ENCODE measurements around the gene MBD3L2B. TPM values are rescaled to one million over a fixed set of nuclear protein-coding genes. Genes with fewer than 3 reads are reported as not detected.
"Not testable (repeated sequence)": the region's sequence is repeated elsewhere in the genome, so short reads cannot be mapped to it uniquely, and the experiment has no call there.

The MBD3L2B gene
- total RNA-seq, 1 experiment from 2014 or later, result not detected

DNA sequence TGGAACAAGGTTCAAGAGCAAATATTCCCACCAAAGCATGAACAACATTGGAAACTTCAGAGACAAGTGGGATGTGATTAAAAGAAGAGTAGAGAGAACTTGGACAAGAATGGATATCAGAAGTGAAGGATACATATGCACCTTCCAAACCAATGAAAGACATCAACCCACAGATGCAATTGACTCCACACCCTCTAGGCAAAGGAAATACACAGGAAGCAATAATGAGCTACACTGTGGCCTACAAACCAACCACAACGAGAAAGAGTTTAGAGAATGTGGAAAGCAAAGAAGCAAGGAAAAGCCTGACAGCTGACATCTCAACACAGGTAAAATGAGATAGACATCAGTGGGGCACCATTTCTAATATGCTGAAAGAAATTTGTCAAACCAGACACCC, 7.6 kb upstream of the MBD3L2B start:
- H3K9me3 ChIP-seq; POLR2A ChIA-PET; H3K27ac Mint-ChIP-seq (ENCODE audit: unreplicated experiment); H3K27me3 ChIP-seq (replicated peaks; ENCODE audit: control insufficient read depth, insufficient read depth, low read length); H3K9me3 Mint-ChIP-seq (ENCODE audit: unreplicated experiment); H3K4me1 Mint-ChIP-seq (ENCODE audit: low read depth, unreplicated experiment); intact Hi-C loops (cut with micrococcal nuclease; ENCODE audit: unreplicated experiment); H3K27me3 Mint-ChIP-seq (ENCODE audit: insufficient read depth, unreplicated experiment); H3K36me3 Mint-ChIP-seq (ENCODE audit: insufficient read depth, unreplicated experiment); H3K4me1 ChIP-seq; BruUV-seq (replicated peaks); H3K36me3 ChIP-seq (ENCODE audit: control insufficient read depth, insufficient read depth, low read length); H3K4me3 Mint-ChIP-seq (ENCODE audit: unreplicated experiment); CTCF ChIA-PET; DNase-seq; H3K4me3 ChIP-seq (ENCODE audit: low read depth, low read length): not testable (repeated sequence)

DNA sequence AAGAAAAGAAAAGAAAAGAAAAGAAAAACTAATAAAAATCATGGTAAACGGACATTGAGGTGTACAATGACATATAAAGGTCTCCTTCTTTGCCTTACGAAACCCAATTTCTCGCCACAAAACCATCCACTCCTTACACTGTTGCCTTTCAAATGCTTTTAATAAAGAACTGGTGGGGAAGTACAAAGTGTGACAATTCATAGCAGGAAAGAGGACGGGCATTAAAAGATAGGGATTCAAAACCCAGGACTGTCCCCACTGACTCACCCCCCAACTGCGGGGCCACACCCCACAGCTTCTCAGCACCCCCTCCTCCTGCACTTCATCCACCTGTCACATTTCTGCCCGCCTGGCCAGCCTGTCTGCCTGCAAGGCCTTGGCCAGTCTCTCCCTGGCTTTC, 2.4 kb downstream of the MBD3L2B start:
- no peaks in the 10 kb centered on the region for H3K9me3 Mint-ChIP-seq (ENCODE audit: unreplicated experiment)
- POLR2A ChIA-PET, result no interaction called here
- no peaks in the 10 kb centered on the region for H3K27me3 Mint-ChIP-seq (ENCODE audit: insufficient read depth, unreplicated experiment)
- CTCF ChIA-PET, result no interaction called here
- no peaks in the 10 kb centered on the region for H3K27me3 ChIP-seq (replicated peaks; ENCODE audit: control insufficient read depth, insufficient read depth, low read length)
- no TSS peak for BruUV-seq (replicated peaks)
- no peaks in the 10 kb centered on the region for H3K4me1 Mint-ChIP-seq (ENCODE audit: low read depth, unreplicated experiment)
- H3K4me3 Mint-ChIP-seq (ENCODE audit: unreplicated experiment), result no peak overlapping the region
- no peak overlapping the region for H3K4me3 ChIP-seq (ENCODE audit: low read depth, low read length)
- no peak for DNase-seq
- TF ChIP-seq, protein P1, sequence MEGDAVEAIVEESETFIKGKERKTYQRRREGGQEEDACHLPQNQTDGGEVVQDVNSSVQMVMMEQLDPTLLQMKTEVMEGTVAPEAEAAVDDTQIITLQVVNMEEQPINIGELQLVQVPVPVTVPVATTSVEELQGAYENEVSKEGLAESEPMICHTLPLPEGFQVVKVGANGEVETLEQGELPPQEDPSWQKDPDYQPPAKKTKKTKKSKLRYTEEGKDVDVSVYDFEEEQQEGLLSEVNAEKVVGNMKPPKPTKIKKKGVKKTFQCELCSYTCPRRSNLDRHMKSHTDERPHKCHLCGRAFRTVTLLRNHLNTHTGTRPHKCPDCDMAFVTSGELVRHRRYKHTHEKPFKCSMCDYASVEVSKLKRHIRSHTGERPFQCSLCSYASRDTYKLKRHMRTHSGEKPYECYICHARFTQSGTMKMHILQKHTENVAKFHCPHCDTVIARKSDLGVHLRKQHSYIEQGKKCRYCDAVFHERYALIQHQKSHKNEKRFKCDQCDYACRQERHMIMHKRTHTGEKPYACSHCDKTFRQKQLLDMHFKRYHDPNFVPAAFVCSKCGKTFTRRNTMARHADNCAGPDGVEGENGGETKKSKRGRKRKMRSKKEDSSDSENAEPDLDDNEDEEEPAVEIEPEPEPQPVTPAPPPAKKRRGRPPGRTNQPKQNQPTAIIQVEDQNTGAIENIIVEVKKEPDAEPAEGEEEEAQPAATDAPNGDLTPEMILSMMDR (IDR thresholded peaks at IDR 0.05; ENCODE audit: insufficient read depth in 1 of 2, low read depth in 1 of 2, low read length in 1 of 2, severe bottlenecking in 1 of 2, unreplicated experiment in 1 of 2), result no peak
- no peaks in the 10 kb centered on the region for H3K4me1 ChIP-seq
- H3K9me3 ChIP-seq, result 0 out of 2 replicates have a peak, but pooled peaks cover 5% of the 10 kb centered on the region
- no peaks in the 10 kb centered on the region for H3K36me3 Mint-ChIP-seq (ENCODE audit: insufficient read depth, unreplicated experiment)
- no peak overlapping the region for H3K27ac Mint-ChIP-seq (ENCODE audit: unreplicated experiment)
- no peaks in the 10 kb centered on the region for H3K36me3 ChIP-seq (ENCODE audit: control insufficient read depth, insufficient read depth, low read length)
- intact Hi-C loops (cut with micrococcal nuclease; ENCODE audit: unreplicated experiment), result no loop called here

DNA sequence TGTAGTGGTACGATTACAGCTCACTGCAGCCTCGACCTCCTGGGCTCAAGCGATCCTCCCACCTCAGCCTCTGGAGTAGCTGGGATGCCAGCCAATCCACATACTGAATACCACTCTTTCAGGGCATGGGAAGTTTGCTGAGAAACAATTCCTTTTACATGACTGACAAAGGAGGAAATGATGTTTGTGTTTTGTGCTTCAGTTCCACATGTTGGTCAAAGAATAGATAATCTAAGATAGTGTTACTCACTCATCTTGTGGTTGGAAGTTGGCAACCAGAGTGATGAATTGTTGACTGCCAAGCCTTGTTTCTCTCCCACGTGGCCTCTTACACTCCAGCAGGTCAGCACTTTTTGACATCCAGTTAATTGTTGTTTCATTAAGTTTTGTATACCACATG, 7.6 kb downstream of the MBD3L2B start:
- Mint-ChIP-seq H3K9me3 (ENCODE audit: unreplicated experiment) (no peaks in the 10 kb centered on the region), H3K36me3 (ENCODE audit: insufficient read depth, unreplicated experiment) (no peaks in the 10 kb centered on the region), H3K27me3 (ENCODE audit: insufficient read depth, unreplicated experiment) (no peaks in the 10 kb centered on the region), H3K27ac (ENCODE audit: unreplicated experiment) (no peak overlapping the region), H3K4me1 (ENCODE audit: low read depth, unreplicated experiment) (no peaks in the 10 kb centered on the region), H3K4me3 (ENCODE audit: unreplicated experiment) (no peak overlapping the region)
- BruUV-seq (replicated peaks), result no TSS peak
- intact Hi-C loops (cut with micrococcal nuclease; ENCODE audit: unreplicated experiment), result no loop called here
- H3K4me3 ChIP-seq (ENCODE audit: low read depth, low read length), result no peak overlapping the region
- TF ChIP-seq, protein P1 (IDR thresholded peaks at IDR 0.05; ENCODE audit: insufficient read depth in 1 of 2, low read depth in 1 of 2, low read length in 1 of 2, severe bottlenecking in 1 of 2, unreplicated experiment in 1 of 2), result no peak
- no peak for DNase-seq
- H3K36me3 ChIP-seq (ENCODE audit: control insufficient read depth, insufficient read depth, low read length), result no peaks in the 10 kb centered on the region
- CTCF ChIA-PET, result no interaction called here
- H3K27me3 ChIP-seq (replicated peaks; ENCODE audit: control insufficient read depth, insufficient read depth, low read length), result no peaks in the 10 kb centered on the region
- POLR2A ChIA-PET, result no interaction called here
- 0 out of 2 replicates have a peak, but pooled peaks cover 5% of the 10 kb centered on the region for H3K9me3 ChIP-seq
- no peaks in the 10 kb centered on the region for H3K4me1 ChIP-seq
